NB4 (cell line): ENCODE data around the gene VPS25.
A peak's percentile ranks its signal among the peaks of the same experiment; 100 is the strongest.

ENCODE experiments used
- DNase-seq: peaks from one replicate; pipeline ENCODE4 v3.0.0; 2010; ENCODE audit warnings: low read depth
- H3K4me3 ChIP-seq: one replicate; pipeline ENCODE4 v1.5.1; 2011; ENCODE audit warnings: mild to moderate bottlenecking, low read depth, low read length, moderate library complexity
- MYC ChIP-seq: IDR thresholded peaks from 2 replicates; pipeline ENCODE4 v1.6.1; 2011; ENCODE audit warnings: low read depth, low read length
- POLR2A ChIP-seq: IDR thresholded peaks from 2 replicates; pipeline ENCODE4 v1.6.1; 2011; ENCODE audit warnings: mild to moderate bottlenecking; ENCODE audit not compliant: insufficient read length; ENCODE audit errors: extremely low read depth
- TF ChIP-seq, protein P1 (sequence below): IDR thresholded peaks from 2 replicates; pipeline ENCODE4 v1.6.1; 2011; ENCODE audit warnings: low read depth, low read length
- TF ChIP-seq, protein P2 (sequence below): IDR thresholded peaks from one replicate; pipeline ENCODE4 v1.5.1; 2012; ENCODE audit warnings: low read depth, low read length

VPS25 gene

DNA sequence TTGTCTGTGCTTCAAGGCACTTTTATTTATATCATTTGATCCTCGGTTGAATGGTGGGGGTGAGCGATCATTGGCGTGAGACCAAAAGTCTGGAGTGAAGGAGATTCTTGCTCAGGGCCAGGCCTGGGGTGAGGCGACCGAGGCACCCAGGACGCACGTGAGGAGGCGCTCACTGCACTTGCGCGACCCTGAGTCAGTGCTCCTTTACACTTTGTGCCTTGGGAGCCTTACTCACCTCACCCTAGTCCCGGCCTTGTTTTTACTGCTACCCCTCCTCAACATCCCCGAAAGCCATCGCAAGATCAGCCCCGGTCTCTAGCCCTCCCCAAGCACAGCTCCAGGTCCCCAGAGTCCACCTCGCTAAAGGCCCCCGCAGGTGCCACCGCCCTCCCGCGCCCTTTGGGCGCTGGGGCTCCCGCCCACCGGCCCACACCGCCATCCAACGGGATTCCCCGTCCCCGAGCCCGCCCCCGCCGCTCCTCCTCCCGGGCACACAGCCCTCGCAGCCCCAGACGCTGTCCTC, 28.9 kb upstream of the VPS25 start:
- DNase-seq: peak; percentile 81
- 0 out of 2 replicates have a peak, but pooled peaks have one; percentile 15 for TF ChIP-seq MYC
- TF ChIP-seq, protein P1, sequence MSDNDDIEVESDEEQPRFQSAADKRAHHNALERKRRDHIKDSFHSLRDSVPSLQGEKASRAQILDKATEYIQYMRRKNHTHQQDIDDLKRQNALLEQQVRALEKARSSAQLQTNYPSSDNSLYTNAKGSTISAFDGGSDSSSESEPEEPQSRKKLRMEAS: peak; percentile 78
- no peak for TF ChIP-seq POLR2A
- H3K4me3 ChIP-seq: peak overlapping the region; percentile 69

DNA sequence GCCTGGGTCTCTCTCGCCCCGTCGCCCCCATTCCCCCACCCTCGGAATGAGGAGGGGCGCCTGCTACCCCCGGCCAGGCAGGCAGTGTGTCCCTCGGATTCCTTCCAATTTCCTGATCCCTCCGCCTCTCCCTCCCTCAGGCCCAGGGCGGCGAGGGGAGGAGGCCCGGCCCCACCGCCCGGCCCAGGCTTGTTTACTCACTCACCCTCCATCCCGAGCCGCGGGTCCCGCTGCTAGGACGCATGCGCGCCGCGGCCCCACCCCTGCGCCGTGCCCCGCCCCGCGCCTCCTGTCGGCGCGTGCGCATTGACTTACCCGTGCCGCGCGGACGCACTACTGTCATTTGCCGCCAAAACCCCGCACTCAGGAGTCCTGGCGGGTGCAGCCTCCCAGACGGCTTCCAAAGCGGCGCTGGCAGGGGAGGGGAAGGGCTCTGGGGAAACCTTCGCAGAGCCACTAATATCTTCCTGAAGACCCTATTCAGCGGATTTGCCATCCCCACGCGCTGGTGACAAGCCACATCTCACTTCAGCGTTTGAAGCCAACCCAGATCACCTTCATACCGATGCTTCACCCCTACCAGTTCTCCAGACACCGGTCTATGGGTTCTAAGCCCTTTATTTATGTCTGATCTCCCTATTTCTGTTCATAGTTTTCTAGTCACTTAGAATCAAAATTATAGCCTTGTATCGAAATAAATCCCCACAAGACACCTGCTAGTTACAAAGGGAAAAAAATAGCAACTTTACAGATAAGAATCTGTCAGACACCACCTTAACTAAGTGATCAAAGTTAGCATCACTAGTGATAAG, 28.2 kb upstream of the VPS25 start, which contains the start of gene EZH1:
Gene EZH1, minus strand, starts transcription at position 235 of the 812 bp plus-strand sequence. CDS start 16,099 bp downstream, outside the sequence.
- TF ChIP-seq, protein P2, sequence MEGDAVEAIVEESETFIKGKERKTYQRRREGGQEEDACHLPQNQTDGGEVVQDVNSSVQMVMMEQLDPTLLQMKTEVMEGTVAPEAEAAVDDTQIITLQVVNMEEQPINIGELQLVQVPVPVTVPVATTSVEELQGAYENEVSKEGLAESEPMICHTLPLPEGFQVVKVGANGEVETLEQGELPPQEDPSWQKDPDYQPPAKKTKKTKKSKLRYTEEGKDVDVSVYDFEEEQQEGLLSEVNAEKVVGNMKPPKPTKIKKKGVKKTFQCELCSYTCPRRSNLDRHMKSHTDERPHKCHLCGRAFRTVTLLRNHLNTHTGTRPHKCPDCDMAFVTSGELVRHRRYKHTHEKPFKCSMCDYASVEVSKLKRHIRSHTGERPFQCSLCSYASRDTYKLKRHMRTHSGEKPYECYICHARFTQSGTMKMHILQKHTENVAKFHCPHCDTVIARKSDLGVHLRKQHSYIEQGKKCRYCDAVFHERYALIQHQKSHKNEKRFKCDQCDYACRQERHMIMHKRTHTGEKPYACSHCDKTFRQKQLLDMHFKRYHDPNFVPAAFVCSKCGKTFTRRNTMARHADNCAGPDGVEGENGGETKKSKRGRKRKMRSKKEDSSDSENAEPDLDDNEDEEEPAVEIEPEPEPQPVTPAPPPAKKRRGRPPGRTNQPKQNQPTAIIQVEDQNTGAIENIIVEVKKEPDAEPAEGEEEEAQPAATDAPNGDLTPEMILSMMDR: no peak
- TF ChIP-seq POLR2A: peak; percentile 67
- TF ChIP-seq MYC: peak; percentile 22
- TF ChIP-seq, protein P1: peak; percentile 84
- peak; percentile 93 for DNase-seq
- H3K4me3 ChIP-seq: peak within 1 kb of the TSS; percentile 69

DNA sequence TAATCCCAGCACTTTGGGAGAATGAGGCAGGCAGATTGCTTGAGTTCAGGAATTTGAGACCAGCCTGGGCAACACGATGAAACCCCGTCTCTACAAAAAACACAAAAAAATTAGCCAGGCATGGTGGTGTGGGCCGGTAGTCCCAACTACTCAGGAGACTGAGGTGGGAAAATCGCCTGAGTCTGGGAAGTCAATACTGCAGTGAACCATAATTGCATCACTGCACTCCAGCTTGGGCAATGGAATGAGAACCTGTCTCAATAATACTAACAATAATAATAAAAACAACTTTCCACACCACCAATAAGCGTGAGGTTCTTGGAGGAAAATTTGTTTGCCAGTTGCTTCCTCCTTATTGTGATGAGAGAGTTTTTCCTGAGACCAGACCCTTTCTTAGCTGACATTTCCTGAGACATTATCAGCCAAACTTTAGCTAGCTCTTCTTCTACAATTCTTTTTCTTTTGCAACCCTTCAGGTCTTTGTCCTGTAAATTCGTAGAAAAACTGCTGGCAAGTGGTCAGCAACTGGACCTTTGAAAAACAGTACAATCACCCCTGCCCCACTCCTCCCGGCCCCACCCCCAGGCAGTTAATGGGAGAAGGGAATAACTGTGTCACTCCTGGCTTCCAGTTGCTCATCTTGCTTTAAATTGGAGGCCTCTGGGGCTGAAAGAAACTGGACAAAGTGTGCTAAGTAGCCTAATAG, 24.9 kb upstream of the VPS25 start:
- no peak for DNase-seq
- H3K4me3 ChIP-seq: no peak overlapping the region
- TF ChIP-seq, protein P2: no peak

DNA sequence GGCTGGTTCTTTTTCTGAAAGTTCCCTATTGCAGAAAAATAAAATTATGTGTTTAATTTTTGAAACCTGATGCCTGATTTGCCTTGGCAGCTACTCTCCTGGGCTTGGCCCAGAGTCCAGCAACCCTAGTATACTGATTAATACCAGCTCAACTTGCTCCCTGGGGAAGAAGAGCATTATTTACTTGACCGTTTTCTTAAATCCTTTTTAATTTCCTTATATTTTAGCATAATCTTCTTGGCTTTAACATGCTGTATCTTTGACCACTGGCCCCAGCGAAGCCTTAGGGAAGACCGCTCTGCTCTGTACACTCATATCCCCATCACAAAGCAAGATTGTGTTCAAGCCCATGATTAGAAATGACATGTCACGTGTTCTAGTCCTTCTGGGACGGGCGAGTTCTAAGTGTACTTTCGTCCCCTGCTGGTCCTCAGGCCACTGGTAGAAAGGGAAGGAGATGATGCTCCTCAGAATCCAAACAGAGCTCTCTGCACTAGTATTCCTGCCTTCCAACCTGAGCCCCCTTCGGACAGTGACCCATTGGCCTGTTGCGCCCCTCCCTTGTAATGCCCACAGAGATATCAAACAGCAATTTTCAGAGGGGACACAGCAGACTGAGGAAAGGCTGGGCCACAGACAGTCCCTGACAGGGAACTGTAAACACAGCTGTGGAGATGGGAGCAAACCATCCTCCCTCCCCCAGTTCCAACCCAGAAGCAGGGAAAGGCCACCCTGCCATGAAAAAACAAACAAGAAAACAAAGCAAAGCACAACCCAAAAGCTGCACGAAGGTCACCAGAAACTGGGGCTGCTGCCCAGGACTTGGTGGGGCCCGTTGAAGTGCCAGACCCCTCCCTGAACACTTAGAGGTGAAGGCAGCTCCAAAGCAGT, 24.1 kb upstream of the VPS25 start:
- no peak overlapping the region for H3K4me3 ChIP-seq
- TF ChIP-seq, protein P1: no peak
- TF ChIP-seq POLR2A: no peak
- TF ChIP-seq, protein P2: no peak
- TF ChIP-seq MYC: no peak
- DNase-seq: no peak

DNA sequence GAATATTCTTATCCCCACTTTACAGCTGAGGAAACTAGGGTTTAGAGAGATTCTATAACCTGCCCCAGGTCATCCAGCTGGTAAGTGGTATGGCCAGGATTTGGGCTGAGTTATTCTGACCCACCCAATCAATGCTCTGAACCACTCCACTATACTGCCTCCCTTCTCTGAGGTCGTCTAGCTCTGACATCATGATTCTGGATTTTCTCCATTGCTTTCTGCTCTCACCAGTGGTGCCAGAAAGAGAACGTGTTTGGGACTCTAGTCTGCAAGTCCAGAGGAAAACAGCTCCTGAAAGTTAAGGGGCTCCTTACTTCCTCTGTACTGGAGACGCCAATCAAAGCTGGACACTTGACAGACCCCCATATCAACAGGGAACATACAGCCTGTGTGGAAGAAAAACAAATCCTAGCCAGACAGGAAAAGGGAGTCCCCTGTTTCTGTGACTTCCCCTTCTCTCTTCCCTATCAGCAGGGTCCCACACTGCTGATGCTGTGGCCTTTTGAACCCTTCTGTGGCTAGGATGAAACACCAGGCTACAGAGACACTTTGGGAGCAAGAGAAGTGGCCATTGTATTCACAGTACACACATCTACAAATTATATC, 22.4 kb upstream of the VPS25 start:
- H3K4me3 ChIP-seq: no peak overlapping the region
- TF ChIP-seq, protein P1: no peak
- no peak for TF ChIP-seq MYC
- TF ChIP-seq, protein P2: no peak
- no peak for TF ChIP-seq POLR2A
- peak; percentile 57 for DNase-seq
